Lung (tissue), 12 donors: ENCODE data around the gene NOX1. TPM values are rescaled to one million over a fixed set of nuclear protein-coding genes. Genes with fewer than 3 reads are reported as not detected.

ENCODE experiments used
- ATAC-seq: fragments of 200-7000 bp; cut with Tn5 transposase; one replicate; pipeline ENCODE4 v1.9.1; 2020; ENCODE audit warnings: moderate number of reproducible peaks; ENCODE audit not compliant: insufficient read depth, low FRiP score
- DNase-seq, 3 donors: peaks; one replicate each; pipeline ENCODE4 v3.0.0-alpha.2; 2013 to 2017
- H3K27ac ChIP-seq, 2 donors: one replicate each; pipeline ENCODE4 v1.5.1; 2013; ENCODE audit warnings: mild to moderate bottlenecking in 2 of 2, moderate library complexity in 2 of 2, control low read depth in 1 of 2, inconsistent platforms in 1 of 2, low read depth in 1 of 2, low read length in 1 of 2
- H3K27me3 ChIP-seq, 3 donors: one replicate each; pipeline ENCODE4 v1.5.1; 2013; ENCODE audit warnings: low read length in 2 of 3; ENCODE audit not compliant: control insufficient read depth in 3 of 3, insufficient read depth in 3 of 3
- H3K36me3 ChIP-seq, 4 donors: one replicate each; pipeline ENCODE4 v1.5.1; 2013; ENCODE audit warnings: low read length in 4 of 4, mild to moderate bottlenecking in 1 of 4, moderate library complexity in 1 of 4; ENCODE audit not compliant: control insufficient read depth in 4 of 4, insufficient read depth in 4 of 4
- H3K4me1 ChIP-seq, 5 donors: one replicate each; pipeline ENCODE4 v1.5.1; 2013; ENCODE audit warnings: low read length in 5 of 5, mild to moderate bottlenecking in 2 of 5, moderate library complexity in 1 of 5; ENCODE audit not compliant: control insufficient read depth in 5 of 5, insufficient read depth in 5 of 5
- H3K4me3 ChIP-seq: one replicate; pipeline ENCODE4 v1.5.1; 2013; ENCODE audit warnings: mild to moderate bottlenecking, control low read depth, moderate library complexity
- H3K9ac ChIP-seq, 2 donors: one replicate each; pipeline ENCODE4 v1.5.1; 2013; ENCODE audit warnings: low read length in 2 of 2, control low read depth in 1 of 2; ENCODE audit not compliant: insufficient read depth in 1 of 2
- H3K9me3 ChIP-seq, 4 donors: one replicate each; pipeline ENCODE4 v1.5.1; 2013; ENCODE audit warnings: low read length in 3 of 4, mild to moderate bottlenecking in 1 of 4, moderate library complexity in 1 of 4; ENCODE audit not compliant: control insufficient read depth in 4 of 4, insufficient read depth in 3 of 4
- CTCF ChIP-seq: IDR thresholded peaks from 2 replicates; pipeline ENCODE4 v1.5.1; 2012; ENCODE audit warnings: mild to moderate bottlenecking; ENCODE audit errors: control extremely low read depth, extremely low read depth
- WGBS, 2 donors: extraction: QIAGEN DNeasy Blood & Tissue Kit; methylation state at CpG; one replicate each; pipeline ENCODE4 v1.1.7; 2013; 5-methylcytosine and 5-hydroxymethylcytosine counted together
- polyA plus RNA-seq, 2 donors: library from polyadenylated mRNA; stranded (reverse); fragments of 200-250 nt; gene quantifications; one replicate each; pipeline ENCODE4 v1.2.1, GENCODE V29; 2013
- total RNA-seq, 2 donors: library from RNA; depleted of rRNA in 1 of 2; stranded (reverse); fragments of >200 nt in 1 of 2; gene quantifications; one replicate each; pipeline ENCODE4 v1.2.1, GENCODE V29; 2014 to 2021
- donor health status: control.
- donor health status: control.
- donor health status: Bipolar disorder and iron deficiency.
- donor health status: healthy.
- donor health status: DM: yes; HTN: yes; CAD: no.

The NOX1 gene
- total and polyA plus RNA-seq, 4 donors: 0.08 to 0.12 (median 0.11) TPM; not detected in 1

GRCh38 chrX:100830547-100830946, 43.6 kb downstream of the NOX1 start:
- Histone ChIP-seq H3K4me3 (no peak overlapping the region), H3K4me1 (peaks cover 0 to 2% (median 0%) of the 10 kb centered on the region in 5 donors), H3K9me3 (peaks cover 0 to 2% (median 0%) of the 10 kb centered on the region in 4 donors), H3K36me3 (peaks cover 7 to 15% (median 9%) of the 10 kb centered on the region in 4 donors), H3K27ac (no peak overlapping the region), H3K27me3 (peaks cover 3 to 31% (median 7%) of the 10 kb centered on the region in 3 donors), H3K9ac (no peak overlapping the region)
- ATAC-seq (no peak), DNase-seq (no peak)
- WGBS, 2 donors: 88 to 90% methylated on average over 9 of the region's 9 CpGs
- no peak for TF ChIP-seq CTCF

- peaks cover 0 to 2% (median 0%) of the 10 kb centered on the region in 4 donors for H3K9me3 ChIP-seq
- no peak overlapping the region for H3K9ac ChIP-seq
- WGBS, 2 donors: 77 to 90% methylated on average over 5 of the region's 5 CpGs
- peaks cover 3 to 31% (median 9%) of the 10 kb centered on the region in 3 donors for H3K27me3 ChIP-seq
- peaks cover 0 to 2% (median 0%) of the 10 kb centered on the region in 5 donors for H3K4me1 ChIP-seq
- peaks cover 7 to 15% (median 10%) of the 10 kb centered on the region in 4 donors for H3K36me3 ChIP-seq
- H3K27ac ChIP-seq: no peak overlapping the region
- H3K4me3 ChIP-seq: no peak overlapping the region
- no peak for DNase-seq
- TF ChIP-seq CTCF: no peak
- no peak for ATAC-seq
Measured at GRCh38 chrX:100830143-100830542, 44.0 kb downstream of the NOX1 start.

GRCh38 chrX:100829730-100830129, 44.4 kb downstream of the NOX1 start:
- no peak overlapping the region for H3K27ac ChIP-seq
- H3K4me3 ChIP-seq: no peak overlapping the region
- H3K4me1 ChIP-seq: peaks cover 0 to 2% (median 0%) of the 10 kb centered on the region in 5 donors
- no peak overlapping the region for H3K9ac ChIP-seq
- peaks cover 0 to 2% (median 0%) of the 10 kb centered on the region in 4 donors for H3K9me3 ChIP-seq
- 25 to 43% methylated on average over 2 of the region's 2 CpGs for WGBS, 2 donors
- peaks cover 3 to 31% (median 9%) of the 10 kb centered on the region in 3 donors for H3K27me3 ChIP-seq
- no peak for ATAC-seq
- TF ChIP-seq CTCF: no peak
- peaks cover 7 to 15% (median 11%) of the 10 kb centered on the region in 4 donors for H3K36me3 ChIP-seq
- DNase-seq: no peak
